ENCODE measurements around the gene SLC24A3.

The SLC24A3 gene

DNA sequence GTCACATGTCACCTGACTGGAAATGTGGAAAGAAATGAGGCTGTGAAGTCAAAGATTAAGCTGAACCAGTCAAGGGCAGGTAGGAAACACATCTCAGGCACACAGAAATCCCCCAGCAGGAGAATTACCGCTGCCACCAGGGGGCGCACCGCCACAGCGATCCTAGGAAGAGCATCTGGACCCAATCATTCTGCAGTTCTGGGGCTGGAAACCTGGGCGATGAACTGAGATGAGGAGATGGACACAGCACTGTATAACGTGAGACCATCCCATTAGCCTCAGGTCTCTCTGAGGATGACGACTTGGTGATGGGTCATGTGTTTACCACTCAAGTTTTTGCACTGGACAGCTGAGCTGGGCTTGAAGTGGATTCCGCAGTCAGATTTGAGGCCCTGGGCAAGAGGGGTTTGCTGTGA, 6.5 kb upstream of the SLC24A3 start:
- TF ChIP-seq SP1 (IDR thresholded peaks at IDR 0.05) (no peak), SUZ12 (IDR thresholded peaks at IDR 0.05) (no peak), NFRKB (IDR thresholded peaks at IDR 0.05) (no peak), FOXK2 (IDR thresholded peaks at IDR 0.05) (no peak), HDGF (IDR thresholded peaks at IDR 0.05; ENCODE audit: borderline replicate concordance) (no peak), FOXM1 (IDR thresholded peaks at IDR 0.05; ENCODE audit: borderline replicate concordance) (no peak)
- TF ChIP-seq, protein P1, sequence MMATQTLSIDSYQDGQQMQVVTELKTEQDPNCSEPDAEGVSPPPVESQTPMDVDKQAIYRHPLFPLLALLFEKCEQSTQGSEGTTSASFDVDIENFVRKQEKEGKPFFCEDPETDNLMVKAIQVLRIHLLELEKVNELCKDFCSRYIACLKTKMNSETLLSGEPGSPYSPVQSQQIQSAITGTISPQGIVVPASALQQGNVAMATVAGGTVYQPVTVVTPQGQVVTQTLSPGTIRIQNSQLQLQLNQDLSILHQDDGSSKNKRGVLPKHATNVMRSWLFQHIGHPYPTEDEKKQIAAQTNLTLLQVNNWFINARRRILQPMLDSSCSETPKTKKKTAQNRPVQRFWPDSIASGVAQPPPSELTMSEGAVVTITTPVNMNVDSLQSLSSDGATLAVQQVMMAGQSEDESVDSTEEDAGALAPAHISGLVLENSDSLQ (IDR thresholded peaks at IDR 0.05): no peak
- ChIA-PET CTCF (interaction anchor here (0.7 to 1.5 kb wide), 5 partner anchors 44 to 383 kb away, joined by 3 to 12 read pairs (median 3); no protein-coding TSS in a partner anchor), POLR2A (no interaction called here)
- DNase-seq (ENCODE audit: extremely low spot score): peak; percentile 57

DNA sequence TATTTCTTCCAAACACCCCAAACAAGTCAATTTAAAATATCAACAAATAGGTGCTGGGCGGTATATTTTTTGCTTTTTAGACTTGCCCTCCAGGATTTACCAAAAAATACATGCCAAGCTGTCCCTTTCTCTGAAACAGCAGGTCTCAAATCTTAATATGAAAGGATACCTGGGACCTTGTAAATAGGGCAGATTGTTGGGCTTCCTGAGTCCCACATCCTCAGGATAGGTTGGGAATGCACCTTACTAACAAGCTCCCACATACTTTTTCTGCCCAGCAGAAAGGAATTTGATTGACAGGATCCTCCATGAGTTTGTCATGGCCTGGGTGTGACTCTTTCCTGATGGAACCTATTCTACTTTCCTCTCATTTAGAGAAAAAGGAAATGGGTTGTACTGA, 4.9 kb upstream of the SLC24A3 start:
- ChIA-PET CTCF (interaction anchor here (0.6 to 0.9 kb wide), 3 partner anchors 97 to 457 kb away, joined by 3 to 6 read pairs (median 3); no protein-coding TSS in a partner anchor), POLR2A (no interaction called here)
- TF ChIP-seq HDGF (IDR thresholded peaks at IDR 0.05; ENCODE audit: borderline replicate concordance): no peak
- TF ChIP-seq, protein P1 (IDR thresholded peaks at IDR 0.05): no peak
- no peak for TF ChIP-seq FOXA1 (IDR thresholded peaks at IDR 0.05)
- TF ChIP-seq LEF1 (IDR thresholded peaks at IDR 0.05; ENCODE audit: borderline replicate concordance): no peak
- TF ChIP-seq SUZ12 (IDR thresholded peaks at IDR 0.05): no peak
- no peak for TF ChIP-seq SP1 (IDR thresholded peaks at IDR 0.05)
- TF ChIP-seq NFRKB (IDR thresholded peaks at IDR 0.05): no peak
- TF ChIP-seq FOXM1 (IDR thresholded peaks at IDR 0.05; ENCODE audit: borderline replicate concordance): no peak
- no peak for TF ChIP-seq ARNT (IDR thresholded peaks at IDR 0.05)
- no peak for TF ChIP-seq FOXK2 (IDR thresholded peaks at IDR 0.05)
- TF ChIP-seq CTBP1 (IDR thresholded peaks at IDR 0.05; ENCODE audit: borderline replicate concordance): no peak
- TF ChIP-seq TARDBP (IDR thresholded peaks at IDR 0.05): no peak
- TF ChIP-seq BHLHE40 (IDR thresholded peaks at IDR 0.05; ENCODE audit: borderline replicate concordance): no peak
- TF ChIP-seq ZNF384 (IDR thresholded peaks at IDR 0.05): no peak
- no peak for TF ChIP-seq ELF4 (IDR thresholded peaks at IDR 0.05)
- TF ChIP-seq L3MBTL2 (conservative IDR thresholded peaks at IDR 0.05): no peak
- DNase-seq (ENCODE audit: extremely low spot score): no peak

DNA sequence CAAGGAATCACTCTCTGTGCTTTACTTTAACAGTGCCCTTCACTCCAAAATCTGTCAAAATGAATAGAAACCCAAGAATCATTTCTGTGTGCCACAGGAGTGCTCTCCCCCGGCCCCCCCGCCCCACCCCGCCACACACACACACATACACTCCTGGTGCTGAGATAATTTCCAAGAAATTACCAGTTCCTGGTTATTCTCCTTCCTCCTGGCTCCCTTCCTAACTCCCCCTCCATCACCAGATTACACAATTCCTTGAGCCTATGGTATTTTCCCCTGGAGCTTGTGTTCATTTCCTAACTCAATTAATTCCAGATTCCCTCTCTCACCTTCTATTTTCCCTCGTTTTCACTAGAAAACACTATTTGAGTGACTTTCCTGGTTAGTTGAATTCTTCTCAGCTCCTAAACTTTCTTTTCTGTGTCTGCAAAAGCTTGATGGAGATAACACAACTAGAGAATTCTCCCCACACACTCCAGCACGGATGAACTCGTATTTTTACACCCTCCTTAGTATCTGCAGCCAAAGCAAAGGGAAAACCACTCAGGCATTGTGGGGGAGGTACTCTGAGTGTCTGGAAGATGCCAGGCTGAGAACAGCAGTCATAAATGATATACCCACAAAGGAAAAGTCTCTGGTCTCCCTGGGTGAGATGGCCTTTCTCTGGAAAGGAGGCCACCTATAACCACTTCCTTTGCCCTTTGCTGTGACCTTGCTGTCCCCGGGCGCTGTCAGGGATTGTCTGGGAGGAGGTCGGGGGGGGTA, 1.9 kb upstream of the SLC24A3 start:
- POLR2A ChIA-PET: no interaction called here
- DNase-seq (ENCODE audit: extremely low spot score): no peak
- TF ChIP-seq CTBP1 (IDR thresholded peaks at IDR 0.05; ENCODE audit: borderline replicate concordance) (no peak), SP1 (IDR thresholded peaks at IDR 0.05) (no peak), ZNF384 (IDR thresholded peaks at IDR 0.05) (no peak), L3MBTL2 (conservative IDR thresholded peaks at IDR 0.05) (no peak), SUZ12 (IDR thresholded peaks at IDR 0.05) (no peak)
- CTCF ChIA-PET: no interaction called here

DNA sequence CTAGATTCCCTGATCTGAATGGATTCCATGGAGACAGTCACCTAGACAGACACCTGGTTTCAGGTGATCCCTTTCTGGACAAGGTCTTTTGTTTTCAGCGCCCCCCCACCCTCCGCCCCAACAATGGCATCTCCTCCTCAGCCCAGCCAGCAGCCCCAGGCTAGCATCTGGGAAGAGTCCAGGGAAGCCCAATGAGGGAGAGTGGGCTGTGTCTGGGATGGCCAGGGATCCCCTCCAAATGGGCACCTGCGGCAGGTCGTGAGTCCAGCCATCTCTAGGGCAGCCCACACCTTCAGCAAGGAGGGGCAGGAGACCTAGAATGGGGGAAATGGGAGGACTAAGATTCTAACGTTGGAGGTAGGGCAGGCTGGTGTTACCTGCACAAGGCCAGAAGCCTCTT, 1.2 kb upstream of the SLC24A3 start:
- POLR2A ChIA-PET: no interaction called here
- no peak for DNase-seq (ENCODE audit: extremely low spot score)
- TF ChIP-seq L3MBTL2 (conservative IDR thresholded peaks at IDR 0.05) (no peak), SP1 (IDR thresholded peaks at IDR 0.05) (no peak), LEF1 (IDR thresholded peaks at IDR 0.05; ENCODE audit: borderline replicate concordance) (no peak), ZNF384 (IDR thresholded peaks at IDR 0.05) (no peak), HDGF (IDR thresholded peaks at IDR 0.05; ENCODE audit: borderline replicate concordance) (no peak), FOXK2 (IDR thresholded peaks at IDR 0.05) (no peak), CTBP1 (IDR thresholded peaks at IDR 0.05; ENCODE audit: borderline replicate concordance) (no peak), TARDBP (IDR thresholded peaks at IDR 0.05) (no peak), NFRKB (IDR thresholded peaks at IDR 0.05) (no peak), ELF4 (IDR thresholded peaks at IDR 0.05) (no peak), BHLHE40 (IDR thresholded peaks at IDR 0.05; ENCODE audit: borderline replicate concordance) (no peak), FOXM1 (IDR thresholded peaks at IDR 0.05; ENCODE audit: borderline replicate concordance) (no peak), ARNT (IDR thresholded peaks at IDR 0.05) (no peak), FOXA1 (IDR thresholded peaks at IDR 0.05) (no peak)
- TF ChIP-seq, protein P1 (IDR thresholded peaks at IDR 0.05): no peak
- CTCF ChIA-PET: no interaction called here

DNA sequence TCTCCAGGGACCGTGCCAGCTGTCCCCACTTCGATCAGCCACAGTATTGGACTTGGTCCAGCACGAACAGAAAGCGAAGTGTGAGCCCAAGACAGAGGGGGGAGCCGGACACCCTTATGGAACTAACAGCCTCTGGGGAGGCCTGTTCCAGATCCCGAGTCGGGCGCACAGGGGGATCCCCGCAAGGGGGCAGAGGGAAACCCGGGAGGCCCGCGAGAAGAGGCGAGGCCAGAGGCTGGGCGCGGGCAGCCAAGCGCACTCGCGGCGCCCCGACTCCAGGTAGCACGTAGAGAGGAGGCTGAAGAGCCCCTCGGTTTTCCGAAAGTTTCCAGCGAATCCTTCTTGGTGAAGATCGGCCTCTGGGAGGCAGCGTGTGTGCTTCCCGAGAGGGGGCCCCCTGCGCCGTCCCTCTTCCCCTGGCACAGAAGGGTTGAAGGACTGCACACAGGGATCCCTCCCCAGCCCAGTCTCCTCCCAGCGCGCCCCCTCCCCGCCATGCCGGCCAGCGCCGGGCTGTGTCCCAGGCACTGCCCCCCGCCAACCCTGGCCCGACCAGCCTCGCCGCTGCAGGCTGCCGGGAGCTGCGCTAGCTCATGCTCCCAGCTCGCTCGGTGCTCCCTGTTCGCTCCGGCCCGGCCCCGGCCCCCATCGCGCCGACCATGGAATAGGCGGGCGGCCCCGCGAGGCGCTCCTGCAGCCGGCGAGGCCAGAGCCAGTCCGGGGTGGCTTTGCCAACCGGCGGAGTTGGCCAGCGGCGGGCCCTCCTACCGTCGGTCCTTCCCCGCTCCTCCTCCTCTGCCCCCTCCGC, 577 bp upstream of the SLC24A3 start:
- TF ChIP-seq SUZ12 (IDR thresholded peaks at IDR 0.05) (no peak), LEF1 (IDR thresholded peaks at IDR 0.05; ENCODE audit: borderline replicate concordance) (no peak), SP1 (IDR thresholded peaks at IDR 0.05) (no peak), CTBP1 (IDR thresholded peaks at IDR 0.05; ENCODE audit: borderline replicate concordance) (no peak), NFRKB (IDR thresholded peaks at IDR 0.05) (no peak), BHLHE40 (IDR thresholded peaks at IDR 0.05; ENCODE audit: borderline replicate concordance) (no peak), ZNF384 (IDR thresholded peaks at IDR 0.05) (no peak), ARNT (IDR thresholded peaks at IDR 0.05) (no peak), HDGF (IDR thresholded peaks at IDR 0.05; ENCODE audit: borderline replicate concordance) (no peak), FOXK2 (IDR thresholded peaks at IDR 0.05) (no peak), FOXA1 (IDR thresholded peaks at IDR 0.05) (no peak), FOXM1 (IDR thresholded peaks at IDR 0.05; ENCODE audit: borderline replicate concordance) (no peak), TARDBP (IDR thresholded peaks at IDR 0.05) (no peak)
- TF ChIP-seq, protein P1 (IDR thresholded peaks at IDR 0.05): no peak
- ChIA-PET CTCF (interaction anchor here (0.6 to 1.0 kb wide), 3 partner anchors 13 to 373 kb away, joined by 3 read pairs; no protein-coding TSS in a partner anchor), POLR2A (no interaction called here)
- DNase-seq (ENCODE audit: extremely low spot score): no peak
